Mononuclear cell (primary cell): ENCODE results near the gene LTBP2. TPM values are rescaled to one million over a fixed set of nuclear protein-coding genes. Genes with fewer than 3 reads are reported as not detected.

Source experiments
- H3K27me3 ChIP-seq: 2 replicates; pipeline ENCODE4 v1.6.0; 2011; ENCODE audit warnings: low read length, control low read depth; ENCODE audit not compliant: insufficient read depth
- H3K4me1 ChIP-seq: 2 replicates; pipeline ENCODE4 v1.5.1; 2011; ENCODE audit warnings: mild to moderate bottlenecking, low read length, control low read depth; ENCODE audit not compliant: insufficient read depth
- H3K4me3 ChIP-seq: 2 replicates; pipeline ENCODE4 v1.5.1; 2011; ENCODE audit warnings: mild to moderate bottlenecking, low read length, moderate library complexity
- H3K9me3 ChIP-seq: 2 replicates; pipeline ENCODE4 v1.5.1; 2011; ENCODE audit warnings: low read depth, mild to moderate bottlenecking, control low read depth, low read length
- total RNA-seq: library from RNA; depleted of rRNA; stranded (reverse); fragments of >200 nt; gene quantifications from one replicate; pipeline ENCODE4 v1.2.3, GENCODE V29; 2012

The LTBP2 gene
- total RNA-seq, 1 donor, result 0.42 TPM

DNA sequence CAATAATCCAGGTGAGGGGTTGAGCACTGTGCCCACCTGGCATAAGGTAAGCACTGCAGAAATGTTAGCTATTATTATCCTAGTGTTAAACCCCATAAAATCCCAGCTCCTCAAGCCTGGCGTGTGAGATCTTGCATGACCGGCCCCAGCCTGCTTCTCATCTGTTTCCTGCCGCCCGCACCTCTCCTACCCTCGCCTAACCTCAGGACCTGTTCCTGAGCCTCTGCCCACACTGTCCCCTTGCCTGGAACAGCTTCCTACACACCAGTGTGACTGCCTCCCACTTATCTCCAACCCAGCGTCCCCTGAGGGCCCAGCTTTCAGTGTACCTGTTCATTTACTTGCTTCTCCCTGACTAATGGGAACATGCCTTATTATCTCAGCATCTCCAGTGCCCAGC, 93.8 kb downstream of the LTBP2 start:
- Histone ChIP-seq H3K9me3 (no peaks in the 10 kb centered on the region), H3K4me1 (peaks cover 16% of the 10 kb centered on the region), H3K4me3 (no peak overlapping the region), H3K27me3 (no peaks in the 10 kb centered on the region)

DNA sequence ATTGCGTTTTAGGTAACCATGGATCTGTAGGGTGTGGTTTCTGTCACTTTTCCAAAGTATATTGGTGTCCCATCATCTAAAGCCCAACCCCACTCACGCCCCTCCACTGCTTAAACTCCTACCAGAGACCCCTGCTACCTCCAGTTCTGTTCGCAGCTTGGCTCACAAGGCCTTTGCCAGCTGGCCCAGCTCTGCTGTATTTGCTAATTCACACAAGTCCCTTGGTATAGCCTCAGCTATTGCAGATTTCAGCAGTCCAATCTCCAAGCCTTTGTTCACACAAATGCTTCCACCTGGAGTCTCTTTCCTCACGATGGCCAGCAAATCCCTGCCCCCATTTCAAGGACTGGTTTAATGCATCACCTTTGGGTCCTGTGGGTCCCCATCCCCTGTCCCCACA, 94.3 kb downstream of the LTBP2 start:
- H3K9me3 ChIP-seq, result no peaks in the 10 kb centered on the region
- no peaks in the 10 kb centered on the region for H3K27me3 ChIP-seq
- H3K4me3 ChIP-seq, result no peak overlapping the region
- H3K4me1 ChIP-seq, result peaks cover 16% of the 10 kb centered on the region

DNA sequence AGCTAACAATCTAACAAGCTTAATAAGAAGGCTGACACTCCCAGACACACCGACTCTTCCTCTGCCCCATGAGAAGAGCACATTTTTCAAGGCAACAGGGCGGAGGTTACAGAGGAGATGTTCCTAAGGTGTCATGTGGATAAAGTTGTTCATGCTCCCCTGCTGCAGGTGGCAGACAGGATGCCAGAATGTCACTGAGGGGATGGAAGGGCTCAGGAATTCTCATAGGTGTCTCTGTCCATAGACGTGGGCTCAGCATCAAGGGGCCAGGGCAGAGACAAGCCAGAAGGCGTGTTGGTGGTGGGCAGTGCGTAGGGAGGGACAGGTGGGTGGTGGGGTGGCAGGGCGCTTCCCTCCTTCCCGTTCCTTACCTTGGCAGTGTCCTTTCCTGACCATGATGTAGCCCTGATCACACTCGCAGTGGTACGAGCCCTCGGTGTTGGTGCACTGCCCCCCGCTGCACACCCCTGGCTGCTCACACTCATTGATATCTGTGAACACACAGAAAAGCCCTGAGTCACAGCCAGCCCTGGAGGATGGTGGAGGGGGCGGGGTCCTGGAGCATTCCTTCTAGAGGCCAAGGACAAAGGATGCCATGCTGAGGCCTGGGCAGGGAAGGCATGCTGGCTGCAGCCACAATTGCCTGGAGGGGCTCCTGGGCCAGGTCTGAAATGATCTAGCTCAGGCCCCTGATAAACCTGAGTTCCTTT, 95.4 kb downstream of the LTBP2 start:
- Histone ChIP-seq H3K4me1 (peaks cover 16% of the 10 kb centered on the region), H3K4me3 (no peak overlapping the region), H3K27me3 (no peaks in the 10 kb centered on the region), H3K9me3 (no peaks in the 10 kb centered on the region)

DNA sequence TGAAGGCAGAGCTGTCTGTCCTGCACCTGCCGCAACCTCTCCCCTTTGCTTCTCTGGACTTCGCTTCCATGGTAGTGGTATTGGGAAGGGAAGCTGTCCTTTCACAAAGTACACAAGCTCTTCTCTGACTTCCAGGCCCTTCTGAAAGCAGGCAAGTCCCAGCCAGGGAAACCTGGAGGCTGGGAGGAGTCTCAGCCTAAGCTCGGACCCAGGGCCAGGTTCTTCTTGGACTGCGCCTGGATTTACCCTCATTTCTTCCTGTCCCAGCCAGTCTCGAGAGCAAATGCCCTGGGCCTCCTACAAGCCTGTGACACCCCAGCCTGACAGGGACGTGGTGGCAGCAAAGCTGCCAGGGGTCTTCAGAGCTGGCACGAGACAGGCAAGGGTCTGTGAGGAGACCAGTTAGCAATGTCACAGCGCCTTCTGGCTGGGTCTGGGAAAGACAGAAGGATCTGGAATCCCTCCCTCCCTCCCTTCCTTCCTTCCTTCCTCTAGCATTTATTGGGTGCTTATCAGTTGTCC, 96.1 kb downstream of the LTBP2 start:
- Histone ChIP-seq H3K9me3 (no peaks in the 10 kb centered on the region), H3K4me1 (peaks cover 16% of the 10 kb centered on the region), H3K4me3 (no peak overlapping the region), H3K27me3 (no peaks in the 10 kb centered on the region)

- Histone ChIP-seq H3K4me3 (no peak overlapping the region), H3K27me3 (no peaks in the 10 kb centered on the region), H3K4me1 (peaks cover 16% of the 10 kb centered on the region), H3K9me3 (no peaks in the 10 kb centered on the region)
Observed at GRCh38 chr14:74514471-74514941, 97.5 kb downstream of the LTBP2 start.

DNA sequence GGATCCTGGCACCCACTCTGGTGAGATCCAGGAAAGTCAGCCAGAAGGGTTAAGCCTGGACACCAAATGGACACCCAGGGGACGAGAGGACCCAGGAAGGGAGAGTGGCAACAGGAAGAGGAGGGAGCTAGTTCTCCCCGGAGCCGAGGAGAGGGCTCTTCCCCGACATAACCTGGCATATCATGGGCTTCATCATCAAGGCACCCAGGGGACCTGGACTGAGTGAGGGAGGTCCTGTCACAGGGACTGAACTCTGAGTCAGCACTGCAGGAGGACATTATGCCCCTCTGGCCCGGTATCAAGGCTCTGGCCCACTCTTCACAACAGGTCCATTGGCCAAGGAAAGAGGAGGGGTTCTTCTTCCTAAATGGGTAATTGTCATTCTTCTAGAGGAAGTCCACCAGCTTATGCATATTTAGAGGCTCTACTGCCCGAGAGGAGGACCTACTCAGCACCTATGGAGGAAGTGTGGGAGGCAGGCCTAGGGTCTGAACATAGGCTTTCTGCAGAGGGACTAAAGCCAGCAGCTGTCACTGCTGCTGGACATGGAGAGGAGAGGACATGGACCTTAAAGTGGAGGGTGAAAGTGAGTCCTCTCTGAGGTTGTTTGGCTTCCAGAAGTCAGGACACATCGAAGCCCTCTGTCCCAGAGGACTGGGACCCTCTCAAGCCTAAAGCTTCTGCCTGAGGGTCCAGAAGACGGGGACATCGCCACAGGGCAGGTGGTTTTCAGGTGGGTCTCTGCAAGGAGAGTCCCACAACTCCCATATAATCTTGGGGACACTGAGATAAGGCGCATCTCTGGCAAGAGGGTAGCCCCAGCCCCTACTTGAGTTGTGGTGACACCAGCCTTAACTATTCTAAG, 99.8 kb downstream of the LTBP2 start:
- H3K9me3 ChIP-seq, result no peaks in the 10 kb centered on the region
- no peak overlapping the region for H3K4me3 ChIP-seq
- peaks cover 16% of the 10 kb centered on the region for H3K4me1 ChIP-seq
- H3K27me3 ChIP-seq, result no peaks in the 10 kb centered on the region

DNA sequence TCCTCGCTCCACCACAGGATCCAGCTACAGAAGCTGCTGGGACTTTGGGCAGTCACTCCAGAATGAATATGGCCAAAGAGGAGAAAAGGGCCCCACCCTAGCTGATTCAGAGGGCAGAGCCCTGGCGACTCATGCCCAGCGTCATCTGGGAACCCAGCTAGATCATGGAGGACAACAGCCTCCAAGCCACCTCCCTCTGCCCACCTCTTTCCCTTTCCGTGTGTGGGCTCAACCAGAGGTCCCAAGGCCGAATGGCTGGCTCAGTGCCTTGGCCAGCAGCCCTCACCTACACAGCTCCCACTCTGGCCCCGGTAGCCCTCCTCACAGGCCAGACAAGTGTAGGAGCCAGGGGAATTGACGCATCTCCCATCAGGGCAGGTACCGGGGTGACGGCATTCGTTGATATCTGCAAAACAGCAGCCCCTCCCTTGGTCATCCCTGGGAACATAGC, 101.1 kb downstream of the LTBP2 start:
- no peaks in the 10 kb centered on the region for H3K9me3 ChIP-seq
- peaks cover 16% of the 10 kb centered on the region for H3K4me1 ChIP-seq
- H3K4me3 ChIP-seq, result no peak overlapping the region
- H3K27me3 ChIP-seq, result no peaks in the 10 kb centered on the region

GRCh38 chr14:74510223-74510931, 101.7 kb downstream of the LTBP2 start:
- no peak overlapping the region for H3K4me3 ChIP-seq
- peaks cover 15% of the 10 kb centered on the region for H3K4me1 ChIP-seq
- no peaks in the 10 kb centered on the region for H3K9me3 ChIP-seq
- no peaks in the 10 kb centered on the region for H3K27me3 ChIP-seq

- Histone ChIP-seq H3K4me3 (no peak overlapping the region), H3K27me3 (no peaks in the 10 kb centered on the region), H3K9me3 (no peaks in the 10 kb centered on the region), H3K4me1 (peaks cover 8% of the 10 kb centered on the region)
Observed at GRCh38 chr14:74509587-74510222, 102.3 kb downstream of the LTBP2 start.

GRCh38 chr14:74508844-74509428, 103.1 kb downstream of the LTBP2 start:
- H3K9me3 ChIP-seq, result no peaks in the 10 kb centered on the region
- no peaks in the 10 kb centered on the region for H3K27me3 ChIP-seq
- peaks cover under 1% of the 10 kb centered on the region for H3K4me1 ChIP-seq
- no peak overlapping the region for H3K4me3 ChIP-seq

DNA sequence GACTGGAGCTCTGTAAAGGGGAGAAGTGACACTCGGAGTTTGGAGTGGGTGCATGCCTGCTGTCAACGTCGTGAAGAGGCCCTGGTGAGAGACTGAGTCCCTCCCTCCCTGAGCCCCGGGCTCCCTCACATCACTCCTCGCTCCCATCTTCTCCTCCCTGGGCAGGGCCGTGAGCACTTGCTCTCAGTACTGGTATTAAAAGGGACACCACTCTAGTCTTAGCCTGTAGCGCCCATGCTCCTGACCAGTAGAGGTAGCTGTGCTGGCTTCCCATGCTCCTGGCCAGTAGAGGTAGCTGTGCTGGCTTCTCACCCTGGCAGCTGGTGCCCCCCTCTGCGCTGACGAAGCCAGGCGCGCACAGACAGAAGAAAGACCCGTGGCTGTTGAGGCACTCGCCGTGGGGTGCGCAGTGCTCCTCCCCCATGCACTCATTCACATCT, 103.7 kb downstream of the LTBP2 start:
- Histone ChIP-seq H3K4me1 (no peaks in the 10 kb centered on the region), H3K27me3 (no peaks in the 10 kb centered on the region), H3K9me3 (no peaks in the 10 kb centered on the region), H3K4me3 (no peak overlapping the region)

- Histone ChIP-seq H3K9me3 (no peaks in the 10 kb centered on the region), H3K27me3 (no peaks in the 10 kb centered on the region), H3K4me3 (no peak overlapping the region), H3K4me1 (no peaks in the 10 kb centered on the region)
Observed at GRCh38 chr14:74507840-74508239, 104.2 kb downstream of the LTBP2 start.

DNA sequence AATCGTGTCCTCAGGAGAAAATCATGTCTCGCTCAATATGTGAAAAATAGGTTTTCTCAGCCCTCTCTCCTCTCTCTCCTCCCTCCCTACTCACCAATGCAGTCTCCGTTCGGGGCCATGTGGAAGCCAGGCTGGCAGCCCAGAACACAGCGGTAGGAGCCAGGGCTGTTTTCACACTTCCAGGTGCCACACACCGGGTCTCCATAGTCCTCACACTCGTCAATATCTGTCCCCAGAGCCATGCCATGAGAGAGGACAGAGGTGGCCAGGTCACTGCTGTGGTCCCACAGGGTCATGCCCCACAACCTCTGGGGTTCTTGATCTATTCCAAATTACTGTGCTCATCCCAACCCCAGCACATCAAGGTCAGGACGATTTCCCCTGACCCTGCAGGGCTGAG, 105.0 kb downstream of the LTBP2 start:
- Histone ChIP-seq H3K27me3 (no peaks in the 10 kb centered on the region), H3K4me1 (no peaks in the 10 kb centered on the region), H3K4me3 (no peak overlapping the region), H3K9me3 (no peaks in the 10 kb centered on the region)

- Histone ChIP-seq H3K9me3 (no peaks in the 10 kb centered on the region), H3K4me3 (no peak overlapping the region), H3K27me3 (no peaks in the 10 kb centered on the region), H3K4me1 (no peaks in the 10 kb centered on the region)
Observed at GRCh38 chr14:74506411-74506851, 105.6 kb downstream of the LTBP2 start.
